Smooth muscle cell (in vitro differentiated cells): ENCODE data around the gene LBR. TPM values are rescaled to one million over a fixed set of nuclear protein-coding genes. Genes with fewer than 3 reads are reported as not detected.

Experiments used
- DNase-seq: peaks from one replicate; lab custom pipeline; 2025; ENCODE audit not compliant: unreplicated experiment; lab: John Stamatoyannopoulos, UW
- H2AFZ ChIP-seq: fragments of 200-600 bp; sonication (generic); 2 replicates; pipeline ENCODE4 v1.6.0; 2016; ENCODE audit warnings: antibody characterized with exemption, low read depth, mild to moderate bottlenecking
- H3F3A ChIP-seq: fragments of 200-600 bp; sonication (generic); 2 replicates; pipeline ENCODE4 v1.6.0; 2017; ENCODE audit warnings: antibody characterized with exemption, low read depth
- H3K27ac ChIP-seq: fragments of 200-600 bp; sonication (generic); 2 replicates; pipeline ENCODE4 v1.5.1; 2016; ENCODE audit warnings: low read depth, mild to moderate bottlenecking
- H3K27me3 ChIP-seq: fragments of 200-600 bp; sonication (generic); 2 replicates; pipeline ENCODE4 v1.6.1; 2016; ENCODE audit warnings: low read depth, mild to moderate bottlenecking
- H3K36me3 ChIP-seq: fragments of 200-600 bp; sonication (generic); 2 replicates; pipeline ENCODE4 v1.5.1; 2016; ENCODE audit warnings: low read depth
- H3K4me1 ChIP-seq: fragments of 200-600 bp; sonication (generic); 2 replicates; pipeline ENCODE4 v1.5.1; 2016; ENCODE audit warnings: low read depth
- H3K4me2 ChIP-seq: fragments of 200-600 bp; sonication (generic); 2 replicates; pipeline ENCODE4 v1.6.0; 2016; ENCODE audit warnings: mild to moderate bottlenecking
- H3K4me3 ChIP-seq: fragments of 200-600 bp; sonication (generic); 2 replicates; pipeline ENCODE4 v1.5.1; 2016; ENCODE audit warnings: mild to moderate bottlenecking
- H3K79me2 ChIP-seq: fragments of 200-600 bp; sonication (generic); 2 replicates; pipeline ENCODE4 v1.6.0; 2016; ENCODE audit warnings: low read depth, mild to moderate bottlenecking
- H3K9ac ChIP-seq: fragments of 200-600 bp; sonication (generic); 2 replicates; pipeline ENCODE4 v1.6.0; 2016; ENCODE audit warnings: low read depth
- H3K9me3 ChIP-seq: fragments of 200-600 bp; sonication (generic); replicated peaks from 2 replicates; pipeline ENCODE4 v1.5.1; 2016; ENCODE audit warnings: low read depth
- H4K20me1 ChIP-seq: fragments of 200-600 bp; sonication (generic); 2 replicates; pipeline ENCODE4 v1.6.0; 2016; ENCODE audit warnings: low read depth
- CTCF ChIP-seq: fragments of 200-600 bp; sonication (generic); IDR thresholded peaks from 2 replicates; pipeline ENCODE4 v1.5.1; 2017; ENCODE audit warnings: borderline replicate concordance, mild to moderate bottlenecking, antibody characterized with exemption; ENCODE audit not compliant: insufficient read depth, poor library complexity, severe bottlenecking
- WGBS: methylation state at CpG from one replicate; pipeline ENCODE4 v1.1.7; 2016; ENCODE audit warnings: low lambda C conversion rate; 5-methylcytosine and 5-hydroxymethylcytosine counted together
- polyA plus RNA-seq: library from polyadenylated mRNA; unstranded; fragments of >200 nt; fragmentation: Nextera tagmentation; extraction: Ambion mirVana; gene quantifications from 2 replicates; pipeline ENCODE4 v1.2.1, GENCODE V29; 2016
- total RNA-seq: library from RNA; depleted of rRNA; stranded (reverse); fragments of >200 nt; gene quantifications from 2 replicates; pipeline ENCODE4 v1.2.3, GENCODE V29; 2014

LBR gene
- total RNA-seq = 33.4 and 43.6 TPM in 2 replicates
- 16.6 and 24.8 TPM in 2 replicates for polyA plus RNA-seq

- peak within 1 kb of the TSS; percentile 98 for H2AFZ ChIP-seq
- H3K4me1 ChIP-seq = peaks cover 32% of the 10 kb centered on the region
- H3K27me3 ChIP-seq = no peaks in the 10 kb centered on the region
- H3K9me3 ChIP-seq = no peaks in the 10 kb centered on the region
- H4K20me1 ChIP-seq = peaks cover 49% of the 10 kb centered on the region
- H3F3A ChIP-seq = peaks cover 5% of the 10 kb centered on the region
- WGBS = under 1% methylated on average over 61 of the region's 94 CpGs
- H3K4me3 ChIP-seq = peak within 1 kb of the TSS; percentile 96
- H3K36me3 ChIP-seq = no peaks in the 10 kb centered on the region
- H3K4me2 ChIP-seq = peak within 1 kb of the TSS; percentile 99
- H3K79me2 ChIP-seq = peaks cover 51% of the 10 kb centered on the region
- no peak for TF ChIP-seq CTCF
- H3K9ac ChIP-seq = peak within 1 kb of the TSS; percentile 80
- peak within 1 kb of the TSS; percentile 71 for H3K27ac ChIP-seq
- peak; percentile 55 for DNase-seq
Measured at GRCh38 chr1:225427235-225428067, at the start of gene LBR. Gene LBR, minus strand, starts transcription at chr1:225428038. Its CDS starts 3,963 bp downstream, at chr1:225424075.

- Histone ChIP-seq H3K4me3 (no peak overlapping the region), H3F3A (peaks cover 4% of the 10 kb centered on the region), H3K9ac (no peak overlapping the region), H3K27ac (no peak overlapping the region), H3K27me3 (no peaks in the 10 kb centered on the region), H3K79me2 (no peaks in the 10 kb centered on the region), H3K4me1 (no peaks in the 10 kb centered on the region), H2AFZ (no peak overlapping the region), H4K20me1 (no peaks in the 10 kb centered on the region), H3K4me2 (no peak overlapping the region), H3K36me3 (no peaks in the 10 kb centered on the region), H3K9me3 (no peaks in the 10 kb centered on the region)
- no peak for DNase-seq
- no peak for TF ChIP-seq CTCF
- 81% methylated on average over 6 of the region's 6 CpGs for WGBS
Measured at GRCh38 chr1:225477296-225477911, 49.6 kb upstream of the LBR start.

GRCh38 chr1:225476538-225476988, 48.7 kb upstream of the LBR start:
- DNase-seq = no peak
- H3K4me1 ChIP-seq = no peaks in the 10 kb centered on the region
- WGBS = 38% methylated on average over 5 of the region's 5 CpGs
- no peak overlapping the region for H3K27ac ChIP-seq
- no peak overlapping the region for H3K9ac ChIP-seq
- H3K36me3 ChIP-seq = no peaks in the 10 kb centered on the region
- no peak overlapping the region for H2AFZ ChIP-seq
- H3K79me2 ChIP-seq = no peaks in the 10 kb centered on the region
- no peak overlapping the region for H3K4me2 ChIP-seq
- no peak for TF ChIP-seq CTCF
- no peaks in the 10 kb centered on the region for H3K27me3 ChIP-seq
- no peaks in the 10 kb centered on the region for H3K9me3 ChIP-seq
- no peaks in the 10 kb centered on the region for H4K20me1 ChIP-seq
- no peaks in the 10 kb centered on the region for H3F3A ChIP-seq
- no peak overlapping the region for H3K4me3 ChIP-seq
